HepG2 (cell line): Measurements from ENCODE around the gene COPZ1. TPM values are rescaled to one million over a fixed set of nuclear protein-coding genes. Genes with fewer than 3 reads are reported as not detected.
A peak's percentile ranks its signal among the peaks of the same experiment; 100 is the strongest.

Experiments
- GMEB1 ChIP-seq: sonication (generic); formaldehyde crosslinking; IDR thresholded peaks from 2 replicates; pipeline ENCODE4 v1.5.1; 2020; ENCODE audit warnings: missing genetic modification reagents, mild to moderate bottlenecking, borderline replicate concordance
- GPBP1L1 ChIP-seq: sonication (generic); formaldehyde crosslinking; IDR thresholded peaks from 2 replicates; pipeline ENCODE4 v1.5.0; 2020; ENCODE audit warnings: mild to moderate bottlenecking, missing genetic modification reagents
- JUNB ChIP-seq: sonication (generic); formaldehyde crosslinking; IDR thresholded peaks from 2 replicates; pipeline ENCODE4 v1.8.0; 2022; ENCODE audit warnings: missing genetic modification reagents, mild to moderate bottlenecking, borderline replicate concordance
- NAIF1 ChIP-seq: sonication (generic); formaldehyde crosslinking; IDR thresholded peaks from 2 replicates; pipeline ENCODE4 v1.5.0; 2020; ENCODE audit warnings: mild to moderate bottlenecking, missing genetic modification reagents, borderline replicate concordance
- NCOA5 ChIP-seq: sonication (generic); formaldehyde crosslinking; IDR thresholded peaks from 2 replicates; pipeline ENCODE4 v1.4.0; 2020; ENCODE audit warnings: missing genetic modification reagents
- NFKB2 ChIP-seq: sonication (generic); formaldehyde crosslinking; IDR thresholded peaks from 2 replicates; pipeline ENCODE4 v1.4.0; 2020; ENCODE audit warnings: missing genetic modification reagents, borderline replicate concordance
- NFKBIZ ChIP-seq: IDR thresholded peaks from 2 replicates; pipeline ENCODE4 v1.6.1; 2018; ENCODE audit warnings: missing genetic modification reagents, missing compliant biosample characterization
- RXRA ChIP-seq: sonication (generic); formaldehyde crosslinking; IDR thresholded peaks from 2 replicates; pipeline ENCODE4 v1.5.1; 2020; ENCODE audit warnings: missing genetic modification reagents
- THRA ChIP-seq: sonication (generic); formaldehyde crosslinking; IDR thresholded peaks from 2 replicates; pipeline ENCODE4 v1.4.0; 2020; ENCODE audit warnings: missing genetic modification reagents, borderline replicate concordance
- ZBTB34 ChIP-seq: sonication (generic); formaldehyde crosslinking; IDR thresholded peaks from 2 replicates; pipeline ENCODE4 v1.8.0; 2022; ENCODE audit warnings: mild to moderate bottlenecking, missing genetic modification reagents
- ZNF10 ChIP-seq: sonication (generic); formaldehyde crosslinking; IDR thresholded peaks from 2 replicates; pipeline ENCODE4 v1.4.0; 2020; ENCODE audit warnings: mild to moderate bottlenecking, low read depth, missing genetic modification reagents, borderline replicate concordance
- ZNF263 ChIP-seq: sonication (generic); formaldehyde crosslinking; IDR thresholded peaks from 2 replicates; pipeline ENCODE4 v1.4.0; 2020; ENCODE audit warnings: missing genetic modification reagents
- ZNF484 ChIP-seq: sonication (generic); formaldehyde crosslinking; IDR thresholded peaks from 2 replicates; pipeline ENCODE4 v1.5.1; 2020; ENCODE audit warnings: mild to moderate bottlenecking, low read depth, missing genetic modification reagents, borderline replicate concordance
- ZNF569 ChIP-seq: sonication (generic); formaldehyde crosslinking; IDR thresholded peaks from 2 replicates; pipeline ENCODE4 v1.5.0; 2020; ENCODE audit warnings: mild to moderate bottlenecking, missing genetic modification reagents, moderate library complexity, borderline replicate concordance
- ZSCAN12 ChIP-seq: sonication (generic); formaldehyde crosslinking; IDR thresholded peaks from 2 replicates; pipeline ENCODE4 v1.9.0; 2021; ENCODE audit warnings: mild to moderate bottlenecking, missing genetic modification reagents
- polyA plus RNA-seq, 8 experiments: library from polyadenylated mRNA; depleted of rRNA in 3 of 8; stranded (reverse) in 7 of 8; unstranded in 1 of 8; fragments of >200 nt; fragmentation: Illumina TruSeq in 4 of 8; extraction: Trizol in 4 of 8; gene quantifications; 2 replicates each; pipeline versions ENCODE4 v1.2.1 to v1.2.3, GENCODE V29; 2011 to 2016; ENCODE audit warnings: low read depth in 4 of 8, missing spikeins in 1 of 8, mixed read lengths in 1 of 8; ENCODE audit not compliant: insufficient read depth in 1 of 8
- total RNA-seq, 5 experiments: library from RNA; depleted of rRNA; stranded (reverse); fragments of >200 nt; fragmentation: Illumina TruSeq; extraction: Trizol; gene quantifications; 2 replicates each; pipeline ENCODE4 v1.2.3, GENCODE V29; 2016; ENCODE audit warnings: low read depth in 1 of 5
- TF ChIP-seq, protein P1 (sequence below): sonication (generic); formaldehyde crosslinking; IDR thresholded peaks from 2 replicates; pipeline ENCODE4 v1.4.0; 2020; ENCODE audit warnings: missing genetic modification reagents; ENCODE audit errors: not compliant biosample characterization

Gene COPZ1
- total and polyA plus RNA-seq, 2 of the 13 experiments (the other 11 are each of a cell fraction or from before 2014, with no cell fraction given), result 125 to 184 TPM

GRCh38 chr12:54294152-54294952 is 30.6 kb upstream of the COPZ1 start (continued):
- TF ChIP-seq GMEB1 (CRISPR knock-in tag), result peak; percentile 40; the same call in 1 of the 2 replicates
- TF ChIP-seq ZNF263, result peak; percentile 41; the same call in 1 of the 2 replicates
- no peak for TF ChIP-seq JUNB (CRISPR knock-in tag)
- TF ChIP-seq THRA, result peak; percentile 83; the same call in 1 of the 2 replicates
- TF ChIP-seq ZSCAN12, result no peak
- no peak; the same call in 1 of the 2 replicates for TF ChIP-seq ZBTB34 (CRISPR knock-in tag)
- no peak for TF ChIP-seq ZNF569 (CRISPR knock-in tag)
- no peak for TF ChIP-seq ZNF10 (CRISPR knock-in tag)
- no peak for TF ChIP-seq NCOA5 (CRISPR knock-in tag)
- TF ChIP-seq NFKBIZ, result peak; percentile 42; the same call in 1 of the 2 replicates
- TF ChIP-seq NFKB2 (CRISPR knock-in tag), result no peak
- TF ChIP-seq ZNF484 (CRISPR knock-in tag), result no peak
- TF ChIP-seq NAIF1, result peak; percentile 51; the same call in 1 of the 2 replicates
- peak; percentile 98 for TF ChIP-seq RXRA
- no peak for TF ChIP-seq GPBP1L1 (CRISPR knock-in tag)
- TF ChIP-seq, protein P1, sequence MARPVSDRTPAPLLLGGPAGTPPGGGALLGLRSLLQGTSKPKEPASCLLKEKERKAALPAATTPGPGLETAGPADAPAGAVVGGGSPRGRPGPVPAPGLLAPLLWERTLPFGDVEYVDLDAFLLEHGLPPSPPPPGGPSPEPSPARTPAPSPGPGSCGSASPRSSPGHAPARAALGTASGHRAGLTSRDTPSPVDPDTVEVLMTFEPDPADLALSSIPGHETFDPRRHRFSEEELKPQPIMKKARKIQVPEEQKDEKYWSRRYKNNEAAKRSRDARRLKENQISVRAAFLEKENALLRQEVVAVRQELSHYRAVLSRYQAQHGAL (CRISPR knock-in tag), result no peak
